Fibroblast of lung (primary cell): ENCODE measurements around the gene KCNJ13.

Experiments
- CTCF ChIP-seq, 2 donors: IDR thresholded peaks in 1 of 2; conservative IDR thresholded peaks in 1 of 2; 1 replicate in 1 of 2; 2 replicates in 1 of 2; pipeline ENCODE4 v1.5.1; 2011 to 2012; ENCODE audit warnings: low read length in 2 of 2, control low read depth in 1 of 2, inconsistent platforms in 1 of 2, low read depth in 1 of 2, mild to moderate bottlenecking in 1 of 2
- EZH2 ChIP-seq: IDR thresholded peaks from 2 replicates; pipeline ENCODE4 v1.5.1; 2012; ENCODE audit warnings: low read length, control low read depth, mild to moderate bottlenecking; ENCODE audit errors: missing control alignments

- TF ChIP-seq CTCF (conservative IDR thresholded peaks at IDR 0.05 in 1 of 2, IDR thresholded peaks at IDR 0.05 in 1 of 2; ENCODE audit: low read depth in 1 of 2, low read length in 2 of 2) (no peak), EZH2 (no peak)
These were observed 5.4 kb upstream of the KCNJ13 start for GRCh38 chr2:232781765-232782164.
